ENCODE results near the gene KIF26A.

KIF26A gene

GRCh38 chr14:104226421-104227383, 88.3 kb downstream of the KIF26A start:
- no peak overlapping the region for H3K27ac ChIP-seq
- TF ChIP-seq CTCF (conservative IDR thresholded peaks at IDR 0.05) (no peak), ZFX (IDR thresholded peaks at IDR 0.05) (no peak)

- no peak for TF ChIP-seq ZFX (IDR thresholded peaks at IDR 0.05)
- no peak for TF ChIP-seq CTCF (conservative IDR thresholded peaks at IDR 0.05)
Measured at GRCh38 chr14:104227806-104228205, 89.4 kb downstream of the KIF26A start.

GRCh38 chr14:104228221-104228620, 89.8 kb downstream of the KIF26A start:
- H3K27ac ChIP-seq: no peak overlapping the region
- TF ChIP-seq ZFX (IDR thresholded peaks at IDR 0.05): no peak
- TF ChIP-seq CTCF (conservative IDR thresholded peaks at IDR 0.05): no peak

More at GRCh38 chr14:104227806-104228205, 89.4 kb downstream of the KIF26A start:
- no peak overlapping the region for H3K27ac ChIP-seq

DNA sequence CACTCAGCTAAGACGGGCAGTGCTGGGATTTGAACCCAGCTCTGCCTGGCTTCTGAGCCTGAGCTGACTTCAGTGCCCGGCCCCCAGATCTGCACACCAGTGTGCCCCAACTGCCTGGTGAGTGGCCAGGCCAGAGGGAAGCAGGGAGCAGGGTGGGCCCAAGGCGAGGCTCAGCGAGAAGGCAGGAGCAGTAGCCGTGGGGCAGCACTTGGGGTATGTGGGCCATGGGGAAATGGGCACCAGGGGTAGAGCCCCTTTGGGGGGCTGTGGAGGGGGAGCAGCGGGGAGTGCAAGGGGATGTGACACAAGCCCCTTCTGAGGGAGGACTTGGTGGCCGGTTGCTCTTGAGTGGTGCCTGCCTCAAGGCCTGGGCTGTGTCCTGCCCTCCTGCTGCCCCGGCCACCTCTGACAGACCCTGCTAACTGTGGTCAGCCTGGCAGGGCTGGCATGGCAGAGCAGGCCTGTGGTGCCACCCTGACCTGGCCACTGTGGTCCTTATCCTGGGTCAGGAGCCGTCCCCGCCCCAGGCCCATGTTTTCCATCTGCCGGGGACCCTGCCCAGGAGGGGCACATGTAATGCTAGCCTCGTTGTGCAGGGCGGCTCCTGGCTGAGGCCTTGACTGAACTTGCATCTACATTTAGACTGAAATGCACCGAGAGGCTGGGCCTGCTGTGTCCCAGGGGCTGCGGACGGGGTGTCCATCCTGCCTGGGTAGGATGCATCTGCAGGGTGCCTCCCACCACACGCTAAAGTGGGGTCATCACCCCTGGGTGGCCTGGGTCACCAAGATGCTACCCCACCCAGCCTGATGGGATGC, 90.5 kb downstream of the KIF26A start:
- TF ChIP-seq CTCF (conservative IDR thresholded peaks at IDR 0.05): no peak
- TF ChIP-seq ZFX (IDR thresholded peaks at IDR 0.05): no peak
- H3K27ac ChIP-seq: no peak overlapping the region

- no peak for TF ChIP-seq ZFX (IDR thresholded peaks at IDR 0.05)
- no peak for TF ChIP-seq CTCF (conservative IDR thresholded peaks at IDR 0.05)
- no peak overlapping the region for H3K27ac ChIP-seq
Measured at GRCh38 chr14:104229534-104230055, 91.2 kb downstream of the KIF26A start.

DNA sequence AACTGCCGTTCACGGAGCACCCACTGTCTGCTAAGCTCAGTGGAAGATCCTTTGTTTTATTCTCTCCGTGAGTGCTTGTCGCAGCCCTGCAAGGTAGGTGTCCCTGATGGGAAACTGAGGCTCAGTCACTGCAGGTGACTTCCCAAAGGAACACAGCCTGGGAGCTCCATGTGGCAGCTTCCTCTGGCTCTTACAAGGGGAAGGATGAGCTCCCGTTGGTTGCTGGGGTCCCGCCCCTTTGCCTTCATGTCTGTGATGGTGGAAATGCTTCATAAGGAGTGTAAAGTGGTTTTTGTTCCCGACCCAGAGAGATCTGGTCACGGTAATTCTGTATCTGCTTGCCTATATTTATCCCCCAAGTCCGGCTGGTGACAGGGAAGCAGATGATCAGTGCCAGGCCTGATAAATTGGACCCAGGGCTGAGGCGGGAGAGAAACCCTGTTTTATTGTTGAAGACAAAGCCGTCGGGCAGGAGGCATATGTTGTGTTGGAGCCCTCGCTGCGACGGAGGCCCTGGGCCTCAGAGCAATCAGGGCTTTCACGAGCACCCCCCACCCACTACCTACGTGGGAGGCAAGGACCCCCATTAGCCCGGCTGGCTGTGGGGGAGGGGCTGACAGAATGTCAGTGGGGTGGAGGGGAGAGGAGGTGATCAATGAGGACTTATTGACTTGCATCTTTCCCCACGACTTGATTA, 91.9 kb downstream of the KIF26A start:
- TF ChIP-seq ZFX (IDR thresholded peaks at IDR 0.05) (no peak), CTCF (conservative IDR thresholded peaks at IDR 0.05) (no peak)
- H3K27ac ChIP-seq: no peak overlapping the region
